HG02852 (cell line): ENCODE measurements around the gene TP53I11.

ENCODE experiments used
- ATAC-seq: cut with Tn5 transposase; IDR thresholded peaks from one replicate; pipeline ENCODE4 v1.9.1; 2021; ENCODE audit warnings: mild to moderate bottlenecking, moderate library complexity; ENCODE audit not compliant: unreplicated experiment

Gene TP53I11

DNA sequence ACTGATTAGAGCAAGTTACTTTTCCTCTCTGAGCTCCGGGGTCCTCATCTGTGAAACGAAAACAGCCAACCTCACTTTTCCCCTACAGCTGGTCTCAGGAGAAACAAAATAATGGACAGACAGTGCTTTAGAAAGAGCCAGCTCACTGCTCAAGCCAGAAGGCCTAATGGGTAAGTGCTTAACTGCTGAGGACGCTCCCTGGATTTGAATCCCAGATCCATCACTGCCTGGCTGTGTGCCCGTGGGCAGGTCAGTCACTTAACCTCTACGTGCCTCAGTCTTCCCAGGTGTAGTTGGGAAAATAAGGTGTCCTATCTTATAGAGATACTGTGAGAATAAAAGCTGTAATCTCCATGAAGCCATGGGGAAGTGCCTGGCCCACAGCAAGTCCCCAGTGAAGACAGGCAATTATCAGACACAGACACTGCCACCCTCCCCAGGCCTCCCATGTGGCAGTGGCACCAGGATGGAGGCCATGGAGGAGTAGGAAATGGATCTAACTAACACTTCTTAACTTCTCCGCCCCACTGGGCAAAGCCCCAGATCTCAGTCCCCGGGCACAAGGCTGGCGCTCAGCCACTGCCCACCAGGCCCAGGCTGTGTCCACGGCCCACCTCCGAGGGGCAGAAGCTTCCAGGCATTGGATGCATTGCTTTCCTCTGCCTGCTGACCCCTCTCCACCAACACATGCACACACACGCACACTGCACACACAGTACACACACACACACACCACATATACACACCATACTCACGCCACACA lies 9.2 kb downstream of the TP53I11 start:
- no peak for ATAC-seq

DNA sequence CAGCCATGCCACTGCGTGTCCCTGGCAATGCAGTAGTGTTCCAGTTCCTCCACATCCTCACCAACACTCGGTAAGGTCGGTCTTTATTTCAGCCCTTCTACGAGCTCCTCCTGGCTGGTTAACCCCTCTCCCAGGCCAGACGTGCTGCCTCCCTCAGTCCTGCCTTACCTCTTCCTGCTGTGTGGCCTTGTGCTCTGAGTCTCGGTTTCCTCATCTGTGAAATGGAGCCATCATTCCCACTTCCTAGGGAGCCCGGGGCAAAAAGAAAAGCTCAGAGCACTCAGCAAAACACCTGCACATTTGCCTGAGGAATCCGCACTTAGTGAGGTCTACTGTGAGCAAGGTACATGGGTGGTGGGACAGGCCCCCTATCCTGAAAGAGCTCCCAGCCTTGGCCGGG lies 9.8 kb downstream of the TP53I11 start:
- no peak for ATAC-seq

- ATAC-seq, result no peak
These were observed 10.3 kb downstream of the TP53I11 start for GRCh38 chr11:44940404-44940803.

GRCh38 chr11:44939673-44940395 lies 10.8 kb downstream of the TP53I11 start:
- no peak for ATAC-seq

- no peak for ATAC-seq
These were observed 12.5 kb downstream of the TP53I11 start for GRCh38 chr11:44938066-44938691.

DNA sequence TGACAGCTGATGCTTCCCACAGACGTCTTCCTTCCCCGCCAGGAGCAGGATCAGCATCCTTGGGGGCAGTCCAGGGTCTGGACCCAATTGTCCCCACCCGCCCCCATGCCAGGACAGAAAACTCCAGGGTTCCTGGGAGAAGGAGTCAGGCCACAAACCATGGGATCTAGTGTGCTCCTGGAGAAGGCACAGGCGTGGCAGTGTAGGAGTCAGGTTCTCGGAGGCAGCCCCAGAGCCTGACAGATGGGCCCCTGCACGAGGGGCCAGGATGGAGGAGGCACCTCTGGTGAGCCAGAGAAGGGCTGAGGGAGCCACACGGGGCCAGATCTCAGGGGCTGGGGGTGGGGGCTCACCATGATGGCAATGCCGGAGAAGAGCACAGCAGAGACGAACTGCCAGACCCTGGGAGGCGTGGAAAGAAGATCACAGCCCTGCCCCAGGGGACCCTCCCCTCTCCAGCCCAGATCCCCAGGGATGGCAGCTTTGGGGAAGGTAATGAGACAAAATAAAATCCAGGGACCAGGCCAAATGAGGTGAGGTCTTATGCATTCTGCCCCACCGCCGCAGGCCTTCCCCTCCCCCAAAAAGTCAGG lies 13.6 kb downstream of the TP53I11 start:
- no peak for ATAC-seq

GRCh38 chr11:44936525-44936924 lies 14.2 kb downstream of the TP53I11 start:
- ATAC-seq, result no peak

- no peak for ATAC-seq
These were observed 15.9 kb downstream of the TP53I11 start for GRCh38 chr11:44934735-44935250.

- no peak for ATAC-seq
These were observed 16.6 kb downstream of the TP53I11 start for GRCh38 chr11:44934110-44934509.

- no peak for ATAC-seq
These were observed 19.2 kb downstream of the TP53I11 start for GRCh38 chr11:44931466-44931865.

- ATAC-seq, result no peak
These were observed 19.9 kb downstream of the TP53I11 start for GRCh38 chr11:44930588-44931302.

- ATAC-seq, result no peak
These were observed 21.9 kb downstream of the TP53I11 start for GRCh38 chr11:44928816-44929215.

- ATAC-seq, result no peak
These were observed 22.5 kb downstream of the TP53I11 start for GRCh38 chr11:44928144-44928543.

DNA sequence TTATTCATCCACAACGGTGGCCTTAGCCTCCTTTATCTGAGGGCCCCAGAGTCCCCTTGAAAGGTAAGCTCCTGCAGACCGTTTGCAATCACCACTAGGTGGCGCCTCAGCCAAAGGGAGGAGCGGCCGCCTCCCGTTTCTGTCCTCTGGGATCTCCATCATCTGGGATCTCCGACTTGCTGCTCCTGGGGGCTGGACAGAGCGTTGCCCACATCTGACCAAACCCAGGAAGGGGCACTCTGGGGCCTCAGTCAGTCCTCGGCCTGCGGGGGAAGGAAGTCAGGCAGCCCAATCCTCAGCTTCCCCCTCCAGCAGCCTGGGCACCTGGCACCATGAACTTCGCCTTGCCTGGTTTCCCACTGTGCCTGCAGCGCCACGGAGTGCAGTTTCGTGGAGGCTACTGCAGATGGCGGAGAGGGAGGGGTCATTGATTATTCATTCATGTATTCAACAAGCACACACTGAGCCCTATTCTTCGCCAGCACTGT lies 23.5 kb downstream of the TP53I11 start:
- no peak for ATAC-seq

- ATAC-seq, result no peak
These were observed 24.6 kb downstream of the TP53I11 start for GRCh38 chr11:44926036-44926435.

DNA sequence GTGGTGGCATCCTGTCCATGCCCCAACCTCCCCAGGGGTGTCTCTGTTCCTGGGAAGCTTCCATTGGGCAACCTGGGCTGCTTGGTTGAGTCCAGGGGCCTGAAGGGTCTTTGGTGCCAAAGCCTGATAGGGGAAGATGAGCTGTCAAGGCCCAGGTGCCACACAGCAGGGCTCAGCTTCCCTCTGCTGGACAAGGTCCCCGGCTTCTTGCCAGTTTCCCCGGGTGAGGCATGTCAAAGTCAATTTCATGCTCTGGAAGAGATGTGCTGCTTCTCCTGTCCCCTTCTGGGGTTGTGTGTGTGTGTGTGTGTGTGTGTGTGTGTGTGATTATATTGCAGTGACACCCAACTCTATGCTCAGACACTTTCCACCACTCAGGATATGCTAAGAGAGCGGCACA lies 26.9 kb downstream of the TP53I11 start:
- no peak for ATAC-seq

- no peak for ATAC-seq
These were observed 27.6 kb downstream of the TP53I11 start for GRCh38 chr11:44923115-44923514.

- no peak for ATAC-seq
These were observed 30.2 kb downstream of the TP53I11 start for GRCh38 chr11:44920451-44920850.

DNA sequence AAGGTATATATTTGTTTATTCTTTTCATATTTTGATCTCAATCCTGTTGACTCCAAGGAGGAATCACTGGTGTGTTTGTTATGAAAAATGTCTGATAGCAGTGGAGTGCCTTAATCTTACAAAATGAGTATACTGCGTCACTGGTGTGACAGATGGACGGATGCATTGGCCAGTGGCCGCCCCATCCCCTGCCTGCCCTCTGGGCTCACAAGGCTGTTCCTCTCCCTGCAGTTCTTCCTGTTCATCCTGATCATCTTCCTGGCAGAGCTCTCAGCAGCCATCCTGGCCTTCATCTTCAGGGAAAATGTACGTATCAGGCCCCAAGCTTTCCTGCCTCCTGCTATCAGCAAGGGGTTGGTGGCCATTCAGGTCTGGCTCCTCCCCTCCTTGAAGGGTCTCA lies 32.9 kb downstream of the TP53I11 start:
- no peak for ATAC-seq

DNA sequence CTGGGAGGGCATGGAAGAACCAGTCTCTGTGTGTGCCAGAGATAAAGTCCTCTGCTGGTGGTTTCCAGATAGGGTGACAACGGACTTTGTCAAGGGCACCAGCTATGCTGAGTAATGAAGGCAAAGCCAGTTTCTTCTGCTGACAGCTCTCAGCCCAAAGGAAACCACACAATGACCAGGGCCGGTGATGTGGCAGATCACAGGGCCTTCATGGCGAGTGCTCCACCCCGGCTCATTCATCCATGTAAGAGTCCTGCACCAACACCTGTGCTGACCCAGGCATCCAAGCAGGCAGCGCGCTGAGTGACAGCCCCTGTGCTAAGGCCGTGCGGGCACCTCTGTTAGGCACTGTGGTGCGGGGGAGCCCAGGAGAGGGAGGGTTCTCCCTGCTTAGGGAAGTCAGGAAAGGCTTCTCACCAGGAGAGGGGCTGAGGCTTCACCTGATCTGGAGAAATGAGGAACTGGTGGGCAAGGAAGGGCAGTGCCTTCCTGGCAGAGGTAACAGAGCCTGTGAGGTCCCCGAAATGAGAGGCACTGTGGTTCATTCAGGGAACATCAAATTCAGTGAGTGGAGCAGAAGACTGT lies 33.8 kb downstream of the TP53I11 start:
- no peak for ATAC-seq
